OCI-LY7 (cell line): ENCODE measurements around the gene TMEM135. TPM values are rescaled to one million over a fixed set of nuclear protein-coding genes. Genes with fewer than 3 reads are reported as not detected.

ENCODE experiments used
- BruUV-seq: library from RNA; stranded (reverse); fragments of 400-500 nt; replicated peaks from 2 replicates; lab custom pipeline; 2021; lab: Mats Ljungman, UMichigan
- CTCF ChIA-PET: fragments of 300-600 bp; sonication (Branson Sonifier 250); formaldehyde crosslinking; loops from one replicate; lab custom pipeline; 2022; ENCODE audit warnings: antibody characterized with exemption; ENCODE audit not compliant: unreplicated experiment; lab: Charles Lee
- POLR2A ChIA-PET: fragments of 300-600 bp; sonication (Branson Sonifier 250); formaldehyde crosslinking; loops from one replicate; lab custom pipeline; 2022; ENCODE audit warnings: antibody characterized with exemption; lab: Charles Lee
- DNase-seq: peaks from one replicate; pipeline ENCODE4 v3.0.0-alpha.2; 2015; ENCODE audit warnings: low spot score
- H2AFZ ChIP-seq: fragments of 200-600 bp; sonication (generic), shearing (Covaris generic); 2 replicates; pipeline ENCODE4 v1.6.1; 2014; ENCODE audit warnings: mild to moderate bottlenecking, antibody characterized with exemption, low read length, moderate library complexity
- H3K27ac ChIP-seq: fragments of 200-600 bp; sonication (generic); 2 replicates; pipeline ENCODE4 v1.5.1; 2014; ENCODE audit warnings: mixed run types, low read depth, mild to moderate bottlenecking, moderate library complexity, low read length, inconsistent platforms; ENCODE audit not compliant: poor library complexity, severe bottlenecking
- H3K36me3 ChIP-seq: fragments of 200-600 bp; sonication (generic); 2 replicates; pipeline ENCODE4 v1.6.1; 2014; ENCODE audit warnings: mild to moderate bottlenecking, antibody characterized with exemption, low read length, moderate library complexity, mixed read lengths; ENCODE audit not compliant: insufficient read depth
- H3K4me1 ChIP-seq: fragments of 200-600 bp; sonication (generic); 2 replicates; pipeline ENCODE4 v1.5.1; 2014; ENCODE audit warnings: mild to moderate bottlenecking, low read length; ENCODE audit not compliant: insufficient read depth, poor library complexity, severe bottlenecking
- H3K4me2 ChIP-seq: fragments of 200-600 bp; sonication (generic); 2 replicates; pipeline ENCODE4 v1.6.1; 2014; ENCODE audit warnings: mild to moderate bottlenecking, low read length
- H3K4me3 ChIP-seq: fragments of 200-600 bp; sonication (generic); 2 replicates; pipeline ENCODE4 v1.5.1; 2014; ENCODE audit warnings: mild to moderate bottlenecking, low read depth, low read length; ENCODE audit not compliant: poor library complexity, severe bottlenecking
- H3K79me2 ChIP-seq: fragments of 200-600 bp; sonication (generic); 2 replicates; pipeline ENCODE4 v1.6.1; 2016; ENCODE audit warnings: low read depth, mild to moderate bottlenecking, low read length, moderate library complexity, mixed read lengths; ENCODE audit not compliant: insufficient read depth
- H3K9me2 ChIP-seq: fragments of 200-600 bp; sonication (generic); 2 replicates; pipeline ENCODE4 v1.6.1; 2016; ENCODE audit warnings: mild to moderate bottlenecking, low read length, mixed read lengths; ENCODE audit not compliant: insufficient read depth
- H3K9me3 ChIP-seq: fragments of 200-600 bp; sonication (generic); 2 replicates; pipeline ENCODE4 v1.6.1; 2014; ENCODE audit warnings: mild to moderate bottlenecking, mixed run types, low read length, mixed read lengths
- H4K20me1 ChIP-seq: fragments of 200-600 bp; sonication (generic); 2 replicates; pipeline ENCODE4 v1.6.1; 2014; ENCODE audit warnings: mild to moderate bottlenecking, antibody characterized with exemption, low read length, moderate library complexity, mixed read lengths; ENCODE audit not compliant: insufficient read depth
- EZH2phosphoT487 ChIP-seq: fragments of 200-600 bp; sonication (generic); IDR thresholded peaks from 2 replicates; pipeline ENCODE4 v1.6.1; 2018; ENCODE audit warnings: low read depth, borderline replicate concordance, mild to moderate bottlenecking, mixed run types, antibody characterized with exemption, low read length, moderate library complexity, mixed read lengths
- intact Hi-C: fragments of 100-400 bp; cut with micrococcal nuclease; formaldehyde crosslinking; loops from one replicate; pipeline ENCODE4 v1.10.0; 2022; ENCODE audit not compliant: unreplicated experiment
- total RNA-seq, 2 experiments: library from RNA; depleted of rRNA in 1 of 2; stranded (reverse); fragments of >200 nt in 1 of 2; shearing (Covaris generic) in 1 of 2; gene quantifications; 2 replicates each; pipeline ENCODE4 v1.2.3, GENCODE V29; 2014 to 2022
- TF ChIP-seq, protein P1 (sequence below): fragments of 200-600 bp; sonication (generic); conservative IDR thresholded peaks from 2 replicates; pipeline ENCODE4 v1.5.1; 2014; ENCODE audit warnings: mild to moderate bottlenecking, antibody characterized with exemption, low read length, moderate library complexity, mixed read lengths

TMEM135 gene
- total RNA-seq, 2 experiments from 2014 or later, result 14.5 to 56.4 TPM

DNA sequence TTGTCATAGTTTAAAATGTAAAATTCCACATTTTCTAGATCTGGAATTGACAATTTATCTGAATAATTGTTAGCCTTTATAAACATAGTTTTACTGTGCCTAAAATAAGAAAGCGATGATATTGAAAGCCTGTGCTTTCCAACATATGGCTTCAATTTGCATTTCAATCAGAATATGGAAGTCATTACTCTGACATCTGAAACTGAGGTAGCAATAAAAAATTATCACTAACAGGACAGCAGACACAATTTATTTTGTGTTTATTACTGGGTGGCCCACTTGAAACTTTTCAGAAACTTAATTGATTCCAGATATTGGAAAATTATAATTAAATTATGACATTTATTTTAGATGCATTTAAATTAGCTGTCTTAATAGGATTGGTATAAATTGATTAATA is 78.5 kb downstream of the TMEM135 start:
- Histone ChIP-seq H3K36me3 (no peaks in the 10 kb centered on the region), H3K27ac (no peak overlapping the region), H3K4me1 (no peaks in the 10 kb centered on the region), H4K20me1 (no peaks in the 10 kb centered on the region), H2AFZ (no peak overlapping the region), H3K9me2 (no peaks in the 10 kb centered on the region), H3K4me3 (no peak overlapping the region), H3K9me3 (no peaks in the 10 kb centered on the region), H3K79me2 (no peaks in the 10 kb centered on the region), H3K4me2 (no peak overlapping the region)
- CTCF ChIA-PET, result no interaction called here
- POLR2A ChIA-PET, result interaction anchor here (1.4 kb wide), 1 partner anchor 28 kb away, joined by 3 read pairs; no protein-coding TSS in a partner anchor
- DNase-seq, result no peak
- no TSS peak for BruUV-seq
- intact Hi-C loops, result no loop called here
- TF ChIP-seq EZH2phosphoT487, result no peak
- TF ChIP-seq, protein P1, sequence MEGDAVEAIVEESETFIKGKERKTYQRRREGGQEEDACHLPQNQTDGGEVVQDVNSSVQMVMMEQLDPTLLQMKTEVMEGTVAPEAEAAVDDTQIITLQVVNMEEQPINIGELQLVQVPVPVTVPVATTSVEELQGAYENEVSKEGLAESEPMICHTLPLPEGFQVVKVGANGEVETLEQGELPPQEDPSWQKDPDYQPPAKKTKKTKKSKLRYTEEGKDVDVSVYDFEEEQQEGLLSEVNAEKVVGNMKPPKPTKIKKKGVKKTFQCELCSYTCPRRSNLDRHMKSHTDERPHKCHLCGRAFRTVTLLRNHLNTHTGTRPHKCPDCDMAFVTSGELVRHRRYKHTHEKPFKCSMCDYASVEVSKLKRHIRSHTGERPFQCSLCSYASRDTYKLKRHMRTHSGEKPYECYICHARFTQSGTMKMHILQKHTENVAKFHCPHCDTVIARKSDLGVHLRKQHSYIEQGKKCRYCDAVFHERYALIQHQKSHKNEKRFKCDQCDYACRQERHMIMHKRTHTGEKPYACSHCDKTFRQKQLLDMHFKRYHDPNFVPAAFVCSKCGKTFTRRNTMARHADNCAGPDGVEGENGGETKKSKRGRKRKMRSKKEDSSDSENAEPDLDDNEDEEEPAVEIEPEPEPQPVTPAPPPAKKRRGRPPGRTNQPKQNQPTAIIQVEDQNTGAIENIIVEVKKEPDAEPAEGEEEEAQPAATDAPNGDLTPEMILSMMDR, result no peak

DNA sequence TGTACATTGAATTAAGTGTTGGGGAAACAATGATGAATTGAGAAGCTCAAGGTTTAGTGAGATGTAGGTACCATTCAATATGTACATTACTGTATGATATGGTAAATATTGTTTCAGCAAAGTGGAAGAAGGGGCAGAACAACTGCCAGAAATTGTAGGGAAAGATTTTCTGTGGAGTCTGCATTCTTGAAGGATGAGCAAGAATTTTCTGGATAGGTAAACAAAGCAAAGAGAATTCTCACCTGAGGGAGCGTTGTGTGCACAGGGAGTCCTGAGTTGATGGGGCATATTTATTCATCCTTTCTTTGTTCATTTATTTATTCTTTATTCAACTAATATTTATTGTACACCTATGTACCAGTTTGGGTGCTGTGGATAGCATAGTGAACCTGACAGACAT is 83.2 kb downstream of the TMEM135 start:
- no peak for DNase-seq
- ChIA-PET POLR2A (interaction anchor here (0.6 to 1.2 kb wide), 3 partner anchors 11 to 120 kb away, joined by 3 to 4 read pairs (median 3); no protein-coding TSS in a partner anchor), CTCF (no interaction called here)
- H3K4me1 ChIP-seq, result no peaks in the 10 kb centered on the region
- H4K20me1 ChIP-seq, result no peaks in the 10 kb centered on the region
- intact Hi-C loops, result no loop called here
- no TSS peak for BruUV-seq
- no peak overlapping the region for H2AFZ ChIP-seq
- H3K27ac ChIP-seq, result no peak overlapping the region
- H3K9me3 ChIP-seq, result no peaks in the 10 kb centered on the region
- TF ChIP-seq EZH2phosphoT487, result no peak
- TF ChIP-seq, protein P1, result no peak
- no peaks in the 10 kb centered on the region for H3K79me2 ChIP-seq
- no peak overlapping the region for H3K4me2 ChIP-seq
- H3K4me3 ChIP-seq, result no peak overlapping the region
- no peaks in the 10 kb centered on the region for H3K36me3 ChIP-seq
- H3K9me2 ChIP-seq, result no peaks in the 10 kb centered on the region

DNA sequence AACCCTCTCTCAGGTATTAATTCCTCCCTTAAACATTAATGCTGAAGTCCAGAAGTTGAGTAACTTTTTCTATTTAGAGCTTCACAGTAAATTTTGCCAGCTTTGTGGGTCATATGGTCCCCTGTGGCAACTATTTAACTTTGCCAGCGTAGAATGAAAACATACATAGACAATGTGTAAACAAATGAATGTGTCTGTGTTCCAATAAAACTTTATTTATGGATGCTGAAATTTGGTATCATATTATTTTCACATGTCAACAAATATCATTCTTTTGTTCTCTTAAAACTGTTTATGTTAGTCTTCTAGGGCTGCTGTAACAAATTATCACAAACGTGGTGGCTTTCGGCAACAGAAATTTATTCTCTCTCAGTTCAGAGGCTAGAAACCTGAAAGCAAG is 85.1 kb downstream of the TMEM135 start:
- intact Hi-C loops, result no loop called here
- H3K27ac ChIP-seq, result no peak overlapping the region
- H3K4me1 ChIP-seq, result no peaks in the 10 kb centered on the region
- no peak overlapping the region for H3K4me2 ChIP-seq
- POLR2A ChIA-PET, result no interaction called here
- H3K4me3 ChIP-seq, result no peak overlapping the region
- H3K9me2 ChIP-seq, result no peaks in the 10 kb centered on the region
- CTCF ChIA-PET, result no interaction called here
- H2AFZ ChIP-seq, result no peak overlapping the region
- no peaks in the 10 kb centered on the region for H3K9me3 ChIP-seq
- H4K20me1 ChIP-seq, result no peaks in the 10 kb centered on the region
- no peaks in the 10 kb centered on the region for H3K36me3 ChIP-seq
- no peak for DNase-seq
- BruUV-seq, result no TSS peak
- TF ChIP-seq EZH2phosphoT487, result no peak
- TF ChIP-seq, protein P1, result no peak
- no peaks in the 10 kb centered on the region for H3K79me2 ChIP-seq
